ENCODE measurements around the gene LPGAT1.

GRCh38 chr1:211843018-211843417 lies 12.5 kb upstream of the LPGAT1 start:
- TF ChIP-seq CTCF (IDR thresholded peaks at IDR 0.05; ENCODE audit: low read depth, low read length) = no peak
- TF ChIP-seq EZH2phosphoT487 (IDR thresholded peaks at IDR 0.05; ENCODE audit: low read depth) = no peak

Measured in OCI-LY3 (cell line).